DOHH2 (cell line): ENCODE measurements around the gene SET.

Experiments used
- H3F3A ChIP-seq: fragments of 200-600 bp; sonication (generic), shearing (Covaris generic); 2 replicates; pipeline ENCODE4 v1.6.0; 2016; ENCODE audit warnings: antibody characterized with exemption, mild to moderate bottlenecking; ENCODE audit not compliant: control insufficient read depth, insufficient read depth
- H3K27ac ChIP-seq: fragments of 200-600 bp; sonication (generic); 2 replicates; pipeline ENCODE4 v1.5.1; 2014; ENCODE audit warnings: low read depth, mild to moderate bottlenecking, low read length, moderate library complexity
- H3K27me3 ChIP-seq: fragments of 200-600 bp; sonication (generic); 2 replicates; pipeline ENCODE4 v1.6.1; 2014; ENCODE audit warnings: mild to moderate bottlenecking, low read length, mixed read lengths; ENCODE audit not compliant: control insufficient read depth
- H3K36me3 ChIP-seq: fragments of 200-600 bp; sonication (generic); 2 replicates; pipeline ENCODE4 v1.6.1; 2014; ENCODE audit warnings: mild to moderate bottlenecking, low read length, moderate library complexity, mixed read lengths; ENCODE audit not compliant: control insufficient read depth
- H3K4me1 ChIP-seq: fragments of 200-600 bp; sonication (generic); 2 replicates; pipeline ENCODE4 v1.6.1; 2014; ENCODE audit warnings: mild to moderate bottlenecking, low read length, mixed read lengths; ENCODE audit not compliant: control insufficient read depth
- H3K4me2 ChIP-seq: fragments of 200-600 bp; sonication (generic); 2 replicates; pipeline ENCODE4 v1.6.0; 2014; ENCODE audit warnings: mild to moderate bottlenecking, low read length, moderate library complexity
- H3K4me3 ChIP-seq: fragments of 200-600 bp; sonication (generic); 2 replicates; pipeline ENCODE4 v1.5.1; 2014; ENCODE audit warnings: mild to moderate bottlenecking, low read length, mixed read lengths
- H3K79me2 ChIP-seq: fragments of 200-600 bp; sonication (generic); 2 replicates; pipeline ENCODE4 v1.6.1; 2014; ENCODE audit warnings: mild to moderate bottlenecking, low read length, mixed read lengths; ENCODE audit not compliant: control insufficient read depth
- H3K9me2 ChIP-seq: fragments of 200-600 bp; sonication (generic); replicated peaks from 2 replicates; pipeline ENCODE4 v1.6.1; 2014; ENCODE audit warnings: mild to moderate bottlenecking, low read length, mixed read lengths; ENCODE audit not compliant: control insufficient read depth
- H3K9me3 ChIP-seq: fragments of 200-600 bp; sonication (generic); 2 replicates; pipeline ENCODE4 v1.6.1; 2014; ENCODE audit warnings: antibody characterized with exemption, low read length, mixed read lengths; ENCODE audit not compliant: control insufficient read depth, insufficient read depth
- H4K20me1 ChIP-seq: fragments of 200-600 bp; sonication (generic); 2 replicates; pipeline ENCODE4 v1.6.0; 2014; ENCODE audit warnings: low read depth, mild to moderate bottlenecking, antibody characterized with exemption, low read length, moderate library complexity; ENCODE audit not compliant: control insufficient read depth, insufficient read depth
- CTCF ChIP-seq: fragments of 200-600 bp; sonication (generic); IDR thresholded peaks from one replicate; pipeline ENCODE4 v1.5.1; 2014; ENCODE audit warnings: antibody characterized with exemption, mild to moderate bottlenecking, low read depth, low read length; ENCODE audit not compliant: poor library complexity, severe bottlenecking
- EZH2phosphoT487 ChIP-seq: fragments of 200-600 bp; sonication (generic); IDR thresholded peaks from 2 replicates; pipeline ENCODE4 v1.6.1; 2017; ENCODE audit warnings: borderline replicate concordance, mild to moderate bottlenecking, antibody characterized with exemption, low read length, moderate library complexity, mixed read lengths

Gene SET

GRCh38 chr9:128675382-128675781 lies 13.6 kb upstream of the SET start:
- H3K9me2 ChIP-seq, result no peaks in the 10 kb centered on the region

GRCh38 chr9:128677794-128678193 lies 11.2 kb upstream of the SET start:
- Histone ChIP-seq H3K9me3 (no peaks in the 10 kb centered on the region), H4K20me1 (no peaks in the 10 kb centered on the region), H3K27ac (no peak overlapping the region), H3F3A (peaks cover 4% of the 10 kb centered on the region; the same call in 1 of the 2 replicates), H3K4me3 (no peak overlapping the region), H3K9me2 (no peaks in the 10 kb centered on the region), H3K27me3 (no peaks in the 10 kb centered on the region), H3K79me2 (peaks cover 25% of the 10 kb centered on the region), H3K4me1 (peaks cover 15% of the 10 kb centered on the region), H3K4me2 (no peak overlapping the region), H3K36me3 (peaks cover 9% of the 10 kb centered on the region)
- TF ChIP-seq EZH2phosphoT487 (no peak), CTCF (no peak)

More at GRCh38 chr9:128675382-128675781, 13.6 kb upstream of the SET start:
- no peaks in the 10 kb centered on the region for H3K27me3 ChIP-seq
- H3K9me3 ChIP-seq, result no peaks in the 10 kb centered on the region
- peaks cover 3% of the 10 kb centered on the region; the same call in 1 of the 2 replicates for H3K36me3 ChIP-seq
- no peak overlapping the region for H3K4me2 ChIP-seq
- H4K20me1 ChIP-seq, result no peaks in the 10 kb centered on the region
- no peak overlapping the region for H3K4me3 ChIP-seq
- no peak overlapping the region for H3K27ac ChIP-seq
- H3F3A ChIP-seq, result peaks cover 4% of the 10 kb centered on the region; the same call in 1 of the 2 replicates
- TF ChIP-seq CTCF (no peak), EZH2phosphoT487 (no peak)
- peaks cover 6% of the 10 kb centered on the region; the same call in 1 of the 2 replicates for H3K79me2 ChIP-seq
- no peaks in the 10 kb centered on the region for H3K4me1 ChIP-seq

GRCh38 chr9:128683340-128684064 lies 5.5 kb upstream of the SET start:
- H3K4me1 ChIP-seq, result peaks cover 54% of the 10 kb centered on the region
- H3K36me3 ChIP-seq, result peaks cover 52% of the 10 kb centered on the region
- peak overlapping the region; percentile 93 for H3K4me3 ChIP-seq
- H3K4me2 ChIP-seq, result peak overlapping the region; percentile 87
- peak overlapping the region; percentile 98 for H3K27ac ChIP-seq
- no peaks in the 10 kb centered on the region for H3K27me3 ChIP-seq
- peaks cover 8% of the 10 kb centered on the region; the same call in 1 of the 2 replicates for H4K20me1 ChIP-seq
- H3K79me2 ChIP-seq, result peaks cover 82% of the 10 kb centered on the region
- peaks cover 22% of the 10 kb centered on the region for H3F3A ChIP-seq
- H3K9me3 ChIP-seq, result no peaks in the 10 kb centered on the region
- TF ChIP-seq EZH2phosphoT487, result no peak
- TF ChIP-seq CTCF, result no peak
- H3K9me2 ChIP-seq, result no peaks in the 10 kb centered on the region
